Duodenal mucosa (tissue), 2 donors: ENCODE measurements around the gene NRF1.

Experiments used
- H3K27ac ChIP-seq: one replicate; pipeline ENCODE4 v1.7.0; 2013; ENCODE audit warnings: low read depth, low read length
- H3K27me3 ChIP-seq, 2 donors: one replicate each; pipeline ENCODE4 v1.7.0; 2013; ENCODE audit warnings: low read length in 2 of 2, control low read depth in 1 of 2; ENCODE audit not compliant: insufficient read depth in 2 of 2, control insufficient read depth in 1 of 2
- H3K36me3 ChIP-seq, 2 donors: one replicate each; pipeline ENCODE4 v1.7.0; 2013; ENCODE audit warnings: low read length in 2 of 2, control low read depth in 1 of 2; ENCODE audit not compliant: insufficient read depth in 2 of 2, control insufficient read depth in 1 of 2
- H3K4me1 ChIP-seq, 2 donors: one replicate each; pipeline ENCODE4 v1.7.0; 2013; ENCODE audit warnings: low read length in 2 of 2, control low read depth in 1 of 2; ENCODE audit not compliant: insufficient read depth in 2 of 2, control insufficient read depth in 1 of 2
- H3K4me3 ChIP-seq, 2 donors: one replicate each; pipeline ENCODE4 v1.7.0; 2013; ENCODE audit warnings: low read length in 2 of 2, low read depth in 1 of 2
- H3K9ac ChIP-seq, 2 donors: one replicate each; pipeline ENCODE4 v1.7.0; 2013; ENCODE audit warnings: low read length in 2 of 2, low read depth in 1 of 2
- H3K9me3 ChIP-seq, 2 donors: one replicate each; pipeline ENCODE4 v1.7.0; 2013; ENCODE audit warnings: low read length in 2 of 2, control low read depth in 1 of 2; ENCODE audit not compliant: control insufficient read depth in 1 of 2

The NRF1 gene

DNA sequence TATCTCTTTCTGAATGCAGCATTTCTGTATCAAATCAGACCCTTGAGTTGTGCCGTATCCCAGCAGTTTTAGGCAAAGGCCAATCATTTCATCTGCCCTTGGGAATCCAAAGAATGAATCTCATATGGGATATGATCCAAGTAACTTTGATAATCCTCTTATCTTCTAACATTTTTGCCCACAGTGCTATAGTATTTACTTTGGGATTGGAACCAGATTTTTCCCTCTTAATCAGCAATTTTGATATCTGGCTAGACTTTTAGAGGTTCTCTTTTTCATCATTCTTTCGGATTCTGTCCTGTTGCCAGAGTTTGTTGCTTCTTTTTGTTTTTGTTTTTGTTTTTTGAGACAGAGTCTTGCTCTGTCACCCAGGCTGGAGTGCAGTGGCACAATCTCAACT, 118.0 kb downstream of the NRF1 start:
- H3K36me3 ChIP-seq: peaks cover 15 to 41% of the 10 kb centered on the region in 2 donors
- H3K27ac ChIP-seq: no peak overlapping the region
- no peak overlapping the region for H3K4me3 ChIP-seq
- peaks cover 10 to 13% of the 10 kb centered on the region in 2 donors for H3K4me1 ChIP-seq
- no peak overlapping the region for H3K9ac ChIP-seq
- H3K9me3 ChIP-seq: no peaks in the 10 kb centered on the region
- no peaks in the 10 kb centered on the region for H3K27me3 ChIP-seq

DNA sequence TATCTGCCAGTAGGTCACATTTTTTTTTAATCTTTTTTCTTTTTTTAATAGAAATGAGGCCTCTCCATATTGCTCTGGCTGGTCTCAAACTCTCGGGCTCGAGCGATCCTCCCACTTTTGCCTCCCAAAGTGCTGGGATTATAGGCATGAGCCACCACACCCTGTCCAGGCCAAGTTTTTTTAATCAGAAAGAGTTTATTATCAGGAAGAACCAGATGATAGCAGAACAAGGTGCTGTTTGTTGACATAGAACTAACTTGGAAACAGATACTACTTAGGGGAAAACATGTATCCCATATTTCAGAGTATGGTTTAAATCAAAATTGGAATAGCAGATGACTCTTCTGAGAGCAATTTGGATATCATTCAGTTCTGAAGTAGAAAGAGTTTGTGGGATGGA, 118.6 kb downstream of the NRF1 start:
- H3K27me3 ChIP-seq: no peaks in the 10 kb centered on the region
- H3K9ac ChIP-seq: no peak overlapping the region
- no peak overlapping the region for H3K4me3 ChIP-seq
- H3K36me3 ChIP-seq: peaks cover 15 to 44% of the 10 kb centered on the region in 2 donors
- H3K9me3 ChIP-seq: no peaks in the 10 kb centered on the region
- H3K27ac ChIP-seq: no peak overlapping the region
- peaks cover 10 to 13% of the 10 kb centered on the region in 2 donors for H3K4me1 ChIP-seq

DNA sequence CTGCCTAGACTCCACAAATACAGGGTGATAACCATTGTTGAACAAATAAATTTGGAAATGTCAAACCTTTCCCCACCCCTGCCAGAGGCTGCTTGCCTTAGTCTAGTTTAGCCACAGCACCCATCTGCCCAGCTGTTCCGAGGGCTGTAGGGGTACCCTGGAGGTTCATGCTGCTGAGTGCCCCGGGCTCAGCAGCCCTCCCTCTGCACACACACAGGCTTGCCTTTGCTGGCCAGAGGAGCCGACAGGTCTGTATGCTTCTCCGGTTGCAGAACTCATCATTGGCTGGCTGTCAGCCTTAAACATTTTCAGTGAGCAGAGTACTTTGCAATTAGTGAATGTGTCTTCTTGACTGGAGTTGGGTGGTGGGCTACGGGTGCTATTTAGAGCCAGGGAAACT, 122.9 kb downstream of the NRF1 start:
- H3K4me3 ChIP-seq: no peak overlapping the region

DNA sequence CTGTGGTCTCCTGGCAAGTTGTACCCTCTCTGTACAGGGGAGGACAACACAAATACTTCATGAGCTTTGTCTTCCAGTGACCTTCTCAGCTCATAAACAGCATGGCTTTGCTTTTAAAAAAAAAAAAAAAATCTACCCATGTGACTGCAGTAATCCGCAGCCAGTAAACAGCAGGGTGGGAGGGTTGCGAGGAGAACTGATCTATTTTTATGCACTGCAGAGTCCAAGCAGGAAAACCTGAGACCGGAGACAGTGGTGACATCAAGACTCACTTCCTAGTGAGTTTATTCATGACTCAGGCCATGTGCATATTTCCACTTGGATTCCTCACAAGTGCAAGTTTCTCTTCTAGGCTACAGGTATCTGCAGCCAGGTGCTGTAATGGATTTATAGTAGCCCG, 127.9 kb downstream of the NRF1 start:
- H3K4me1 ChIP-seq: no peaks in the 10 kb centered on the region

More for the DNA sequence above, 122.9 kb downstream of the NRF1 start:
- Histone ChIP-seq H3K27ac (no peak overlapping the region), H3K9ac (no peak overlapping the region), H3K9me3 (no peaks in the 10 kb centered on the region), H3K4me1 (peaks cover 7 to 10% of the 10 kb centered on the region in 2 donors), H3K36me3 (peaks cover 11 to 39% of the 10 kb centered on the region in 2 donors), H3K27me3 (no peaks in the 10 kb centered on the region)

DNA sequence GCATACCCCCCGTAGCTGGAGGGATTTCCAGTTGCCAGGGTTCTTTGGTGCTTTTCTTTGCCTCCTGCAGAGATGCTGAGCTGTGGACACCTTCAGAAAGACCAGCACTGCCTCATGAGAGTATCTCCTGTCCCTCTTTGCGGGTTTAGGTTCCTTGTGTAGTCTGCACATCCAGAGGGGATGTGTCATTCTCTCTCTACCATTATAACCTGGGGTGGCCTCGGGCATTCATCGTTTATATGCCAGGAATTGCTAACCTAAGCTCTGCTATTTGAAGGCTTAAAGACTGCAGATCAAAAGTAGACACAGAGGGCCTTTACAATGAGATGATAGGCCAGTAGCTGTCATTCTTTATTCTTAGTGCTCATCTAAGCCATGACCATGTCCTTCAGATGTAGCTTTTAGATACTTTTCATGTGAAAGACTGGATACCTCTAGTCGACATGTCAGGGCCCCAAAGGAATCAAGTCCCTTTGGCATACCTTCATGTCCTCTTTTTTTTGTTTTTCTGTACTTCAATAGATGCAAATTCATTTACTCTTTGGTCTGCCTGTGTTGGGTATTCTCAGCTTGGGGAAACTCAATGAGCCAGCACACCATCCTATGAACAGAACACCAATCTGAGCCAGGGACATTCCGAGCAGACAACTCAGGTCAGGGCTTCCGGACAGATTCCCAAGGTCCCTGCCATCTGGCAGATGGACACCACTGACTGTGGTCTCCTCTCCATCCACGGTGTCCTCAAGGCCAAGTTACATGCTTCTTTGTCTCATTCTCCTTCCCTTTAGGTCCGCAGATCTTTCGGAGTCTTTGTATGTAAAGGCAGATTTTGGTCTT, 129.3 kb downstream of the NRF1 start:
- H3K4me3 ChIP-seq: no peak overlapping the region
- H3K36me3 ChIP-seq: peaks cover 0 to 65% of the 10 kb centered on the region in 2 donors
- no peak overlapping the region for H3K27ac ChIP-seq

More for the DNA sequence above, 127.9 kb downstream of the NRF1 start:
- Histone ChIP-seq H3K36me3 (peaks cover 0 to 64% of the 10 kb centered on the region in 2 donors), H3K9ac (no peak overlapping the region), H3K27me3 (no peaks in the 10 kb centered on the region), H3K9me3 (no peaks in the 10 kb centered on the region), H3K4me3 (no peak overlapping the region), H3K27ac (no peak overlapping the region)

DNA sequence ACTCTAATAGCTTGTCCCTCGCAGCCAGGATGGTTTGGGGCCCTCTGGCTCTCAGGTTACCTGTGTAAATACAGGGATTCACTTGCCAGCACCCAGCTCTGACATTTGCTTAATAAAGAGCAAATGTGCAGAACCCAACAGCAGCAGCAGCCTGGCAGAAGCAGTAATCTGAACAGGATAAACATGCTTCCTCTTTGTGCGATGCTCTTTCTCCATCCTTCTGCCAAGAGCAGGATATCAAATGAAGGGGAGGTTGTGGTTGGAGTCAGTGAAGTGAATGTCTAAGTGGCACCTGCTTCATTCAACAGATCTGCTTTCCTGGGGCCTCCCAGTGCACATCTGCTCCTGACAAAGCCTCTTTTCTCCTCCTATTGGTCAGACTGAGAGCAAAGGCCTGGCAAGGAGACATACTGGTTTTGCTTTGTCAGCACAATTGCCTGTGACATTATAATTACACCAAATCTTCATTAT, 130.3 kb downstream of the NRF1 start:
- Histone ChIP-seq H3K9me3 (no peaks in the 10 kb centered on the region), H3K4me1 (no peaks in the 10 kb centered on the region), H3K4me3 (no peak overlapping the region), H3K9ac (no peak overlapping the region), H3K27me3 (no peaks in the 10 kb centered on the region), H3K36me3 (peaks cover 1 to 67% of the 10 kb centered on the region in 2 donors), H3K27ac (no peak overlapping the region)

More for the DNA sequence above, 129.3 kb downstream of the NRF1 start:
- Histone ChIP-seq H3K27me3 (no peaks in the 10 kb centered on the region), H3K9ac (no peak overlapping the region), H3K9me3 (no peaks in the 10 kb centered on the region), H3K4me1 (no peaks in the 10 kb centered on the region)

DNA sequence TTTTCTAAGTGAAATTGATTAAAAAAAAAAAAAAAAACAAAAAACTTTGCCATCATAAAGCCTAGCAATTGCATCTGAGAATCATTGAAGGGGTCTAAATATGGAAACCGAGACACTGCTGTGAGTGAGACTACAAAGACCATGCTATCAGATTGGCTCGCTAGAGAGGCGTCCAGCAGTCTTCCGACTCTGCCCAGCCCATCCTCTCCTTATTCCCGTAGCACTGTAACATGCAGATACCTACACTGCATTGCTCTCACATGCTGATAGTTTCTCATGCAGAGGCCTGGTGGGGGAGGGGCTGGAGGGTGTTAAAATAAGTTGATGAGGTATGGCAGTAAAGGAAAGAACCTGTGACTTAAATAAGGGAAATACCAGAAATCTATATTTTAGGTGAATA, 130.7 kb downstream of the NRF1 start:
- H3K9me3 ChIP-seq: no peaks in the 10 kb centered on the region
- no peaks in the 10 kb centered on the region for H3K4me1 ChIP-seq
- no peaks in the 10 kb centered on the region for H3K27me3 ChIP-seq
- no peak overlapping the region for H3K4me3 ChIP-seq
- H3K36me3 ChIP-seq: peaks cover 6 to 66% of the 10 kb centered on the region in 2 donors
- H3K9ac ChIP-seq: no peak overlapping the region
- no peak overlapping the region for H3K27ac ChIP-seq

DNA sequence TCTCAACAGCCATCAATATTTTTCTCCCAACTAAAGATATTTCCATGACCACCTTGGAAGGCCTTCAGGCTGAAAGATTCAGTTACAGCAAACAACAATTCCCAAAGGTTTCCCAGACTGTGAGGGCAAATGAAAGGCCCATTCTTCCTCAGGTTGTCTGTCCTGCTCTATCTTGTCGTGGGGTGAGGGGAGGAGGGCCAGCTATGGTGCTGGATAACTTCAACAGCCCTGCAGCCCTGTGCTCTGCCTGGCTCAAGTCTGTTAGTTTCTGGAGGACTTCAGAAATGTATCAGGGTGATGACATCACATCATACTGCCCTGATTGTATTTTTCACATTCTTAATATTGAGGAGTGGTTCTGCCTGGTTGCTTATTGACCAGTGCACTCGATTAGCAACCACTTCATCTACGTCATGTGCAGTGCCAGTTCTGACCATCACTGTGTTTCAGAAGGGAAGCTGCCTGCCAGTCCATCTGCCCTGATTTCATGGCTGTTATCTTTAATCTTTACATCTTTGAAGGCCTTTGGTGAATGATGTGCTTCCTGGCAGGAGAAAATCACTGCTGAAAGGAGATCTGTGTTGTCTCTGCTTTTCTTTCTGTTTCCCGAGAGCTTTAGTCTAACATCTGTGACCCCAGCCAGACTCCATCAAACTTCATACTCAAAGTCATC, 135.5 kb downstream of the NRF1 start:
- H3K27ac ChIP-seq: no peak overlapping the region
- H3K9ac ChIP-seq: no peak overlapping the region
- H3K4me3 ChIP-seq: no peak overlapping the region
- H3K4me1 ChIP-seq: no peaks in the 10 kb centered on the region
- H3K36me3 ChIP-seq: peaks cover 6 to 57% of the 10 kb centered on the region in 2 donors
- H3K9me3 ChIP-seq: no peaks in the 10 kb centered on the region
- no peaks in the 10 kb centered on the region for H3K27me3 ChIP-seq

DNA sequence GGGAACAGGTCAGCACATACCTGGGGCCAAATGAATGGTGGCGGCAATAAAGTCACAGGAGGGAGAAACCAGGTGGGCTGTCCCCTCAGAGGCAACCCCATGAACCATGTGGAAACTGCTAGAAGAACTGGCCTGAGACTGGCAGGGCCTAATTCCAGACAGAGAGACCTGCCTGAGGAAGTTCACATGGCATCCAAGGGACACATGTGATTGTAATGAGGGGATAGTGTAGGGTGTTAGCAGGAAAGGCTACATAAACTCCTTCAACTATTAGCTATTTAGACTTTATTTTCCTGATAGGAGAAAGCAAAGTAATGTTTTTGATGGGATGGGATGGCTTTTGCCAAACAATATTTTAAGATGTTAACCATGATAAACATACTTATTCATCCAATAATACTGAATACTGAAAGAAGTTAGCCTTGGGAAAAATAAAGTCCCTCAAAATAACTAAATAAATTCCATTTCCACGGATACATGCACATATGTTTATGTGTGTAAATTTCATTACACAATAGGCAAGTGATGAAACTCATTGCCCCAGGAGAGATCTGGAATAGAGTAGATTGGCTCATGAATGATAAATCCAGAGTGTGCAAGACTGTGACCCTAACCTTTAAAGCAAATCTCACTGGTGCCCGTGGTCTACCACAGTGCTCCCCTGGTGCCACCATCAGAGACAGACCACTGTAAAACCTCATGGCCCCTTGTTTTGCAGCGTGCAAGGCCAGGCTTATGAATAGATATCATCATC, 137.0 kb downstream of the NRF1 start:
- Histone ChIP-seq H3K27ac (no peak overlapping the region), H3K9ac (no peak overlapping the region), H3K4me3 (no peak overlapping the region), H3K9me3 (no peaks in the 10 kb centered on the region), H3K4me1 (no peaks in the 10 kb centered on the region), H3K27me3 (no peaks in the 10 kb centered on the region), H3K36me3 (peaks cover 6 to 49% of the 10 kb centered on the region in 2 donors)

DNA sequence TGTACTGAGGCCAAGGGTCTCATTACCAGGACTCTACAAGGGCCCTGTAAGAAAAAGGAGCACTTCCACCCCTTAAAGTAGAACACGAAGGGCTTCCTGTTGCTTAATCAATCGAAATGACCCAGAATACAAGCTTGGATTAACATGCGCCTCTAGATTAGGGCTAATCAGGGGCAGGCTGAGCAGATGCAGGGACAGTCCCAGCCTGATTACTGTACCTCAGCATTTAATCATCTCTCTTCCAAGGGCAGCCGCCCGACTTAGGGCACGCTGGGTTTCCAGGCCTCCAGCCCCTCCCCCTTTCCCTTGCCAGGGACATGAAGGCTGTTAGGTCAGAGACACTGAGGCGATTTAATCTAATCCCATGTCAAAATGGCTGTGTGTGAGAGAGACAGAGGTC, 138.6 kb downstream of the NRF1 start:
- Histone ChIP-seq H3K27ac (no peak overlapping the region), H3K4me3 (no peak overlapping the region), H3K4me1 (no peaks in the 10 kb centered on the region), H3K36me3 (peaks cover 6 to 41% of the 10 kb centered on the region in 2 donors), H3K9me3 (no peaks in the 10 kb centered on the region), H3K9ac (no peak overlapping the region), H3K27me3 (no peaks in the 10 kb centered on the region)
